ENCODE data around the gene PAX2.
"Not testable (repeated sequence)": the region's sequence is repeated elsewhere in the genome, so short reads cannot be mapped to it uniquely, and the experiment has no call there.

PAX2 gene

GRCh38 chr10:100744987-100745881 is at the start of gene PAX2:
TSS of gene PAX2 (plus strand) at chr10:100745582. CDS start at chr10:100746261, 679 bp downstream.
- no peak for DNase-seq (ENCODE audit: low read depth in 2 of 2)

GRCh38 chr10:100696477-100696901 is 48.9 kb upstream of the PAX2 start:
- DNase-seq (ENCODE audit: low read depth in 2 of 2), result no peak

DNA sequence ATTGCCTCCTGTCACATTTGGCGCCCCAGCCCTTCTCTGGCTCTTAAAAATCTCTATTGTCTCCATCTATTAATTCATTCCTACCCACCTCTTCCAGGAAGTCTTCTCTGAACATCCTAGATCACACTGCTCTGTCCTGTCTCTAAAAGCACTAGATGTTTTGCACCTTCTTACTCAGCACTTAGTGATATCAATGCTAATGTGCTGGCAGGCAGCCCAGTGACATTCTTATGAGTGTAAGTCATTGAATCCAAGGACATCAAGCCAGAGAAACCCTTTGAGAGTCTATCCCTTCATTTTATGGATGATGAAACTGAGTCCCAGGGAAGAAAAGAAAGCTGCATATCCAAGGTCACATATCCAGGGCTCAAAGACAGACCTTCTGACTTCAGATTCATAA is 48.3 kb upstream of the PAX2 start:
- DNase-seq (ENCODE audit: low read depth in 2 of 2), result no peak

GRCh38 chr10:100697631-100698030 is 47.8 kb upstream of the PAX2 start:
- DNase-seq (ENCODE audit: low read depth in 2 of 2), result no peak

GRCh38 chr10:100701704-100702103 is 43.7 kb upstream of the PAX2 start:
- not testable (repeated sequence) for DNase-seq (ENCODE audit: low read depth in 2 of 2)

- no peak for DNase-seq (ENCODE audit: low read depth in 2 of 2)
Observed at GRCh38 chr10:100705139-100705538, 40.2 kb upstream of the PAX2 start.

DNA sequence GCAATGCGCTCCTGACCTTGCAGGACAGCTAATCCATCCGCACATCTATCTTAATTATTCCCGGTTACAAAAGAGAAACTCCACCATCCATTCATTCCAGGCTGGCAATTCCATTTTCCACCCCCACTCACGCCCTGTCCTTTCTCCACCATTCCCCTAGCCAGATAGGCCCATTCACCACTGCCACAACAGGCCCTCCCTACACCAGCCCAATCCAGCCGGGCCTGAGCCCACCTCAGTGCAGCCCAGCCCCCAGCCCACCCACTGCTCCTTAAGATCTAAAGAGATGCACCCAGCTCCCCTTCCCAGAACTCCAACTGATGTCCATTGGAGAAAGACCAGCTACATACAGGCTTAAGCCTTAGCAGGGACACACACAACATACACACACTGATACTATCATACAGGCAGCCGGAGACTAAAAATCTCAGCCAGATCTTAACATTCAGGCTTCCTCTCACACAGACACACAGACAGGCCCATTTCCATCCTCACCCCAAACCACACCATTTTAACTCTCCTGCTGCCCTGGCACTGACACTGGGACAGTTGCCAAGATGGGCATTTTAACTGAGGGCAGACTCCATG is 38.0 kb upstream of the PAX2 start:
- no peak for DNase-seq (ENCODE audit: low read depth in 2 of 2)

DNA sequence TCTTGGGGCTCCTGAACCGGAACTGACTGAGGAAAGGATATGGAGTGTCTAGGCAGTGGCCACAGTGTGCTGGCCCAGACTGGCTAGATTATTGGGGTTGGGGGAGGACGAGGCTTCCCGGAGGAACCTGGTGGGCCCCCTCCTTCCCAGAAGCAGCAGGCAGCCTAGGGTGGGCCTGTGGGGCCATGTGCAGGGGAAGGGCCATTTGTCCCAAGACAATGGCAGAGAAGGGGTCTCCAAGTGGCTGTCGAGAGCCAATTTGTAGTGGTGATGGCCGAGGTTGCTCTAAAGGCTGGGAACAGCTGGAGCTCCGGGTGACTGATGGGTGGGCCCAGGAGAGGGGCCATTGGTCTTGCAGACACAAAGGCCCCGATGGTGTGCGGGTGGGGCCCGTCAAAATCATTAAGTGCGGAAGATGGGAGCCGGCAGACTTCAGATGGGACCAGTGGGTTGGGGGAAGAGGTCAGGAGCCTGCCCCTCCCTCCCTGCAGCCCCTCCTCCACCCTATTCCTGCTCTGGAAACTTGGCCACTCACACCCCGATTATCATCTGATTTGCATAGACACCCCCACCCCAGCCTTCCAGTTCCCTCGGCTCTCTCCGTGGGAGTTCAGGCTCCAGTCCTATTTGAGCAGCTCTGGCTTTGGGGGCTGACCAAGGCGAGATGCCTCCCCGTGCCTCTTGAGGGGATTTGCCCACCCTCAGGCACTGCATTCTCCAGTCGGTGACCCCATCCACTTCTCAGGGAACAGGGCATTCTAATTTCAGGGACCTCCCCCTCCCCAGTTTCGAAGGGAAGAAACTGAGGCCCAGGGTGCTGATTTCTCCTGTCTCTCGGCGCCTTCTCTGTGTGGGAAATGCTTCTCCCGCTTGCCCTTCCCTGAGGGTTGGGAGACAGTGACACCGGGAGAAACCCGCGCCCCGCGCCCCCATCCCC is 36.0 kb upstream of the PAX2 start:
- no peak for DNase-seq (ENCODE audit: low read depth in 2 of 2)

DNA sequence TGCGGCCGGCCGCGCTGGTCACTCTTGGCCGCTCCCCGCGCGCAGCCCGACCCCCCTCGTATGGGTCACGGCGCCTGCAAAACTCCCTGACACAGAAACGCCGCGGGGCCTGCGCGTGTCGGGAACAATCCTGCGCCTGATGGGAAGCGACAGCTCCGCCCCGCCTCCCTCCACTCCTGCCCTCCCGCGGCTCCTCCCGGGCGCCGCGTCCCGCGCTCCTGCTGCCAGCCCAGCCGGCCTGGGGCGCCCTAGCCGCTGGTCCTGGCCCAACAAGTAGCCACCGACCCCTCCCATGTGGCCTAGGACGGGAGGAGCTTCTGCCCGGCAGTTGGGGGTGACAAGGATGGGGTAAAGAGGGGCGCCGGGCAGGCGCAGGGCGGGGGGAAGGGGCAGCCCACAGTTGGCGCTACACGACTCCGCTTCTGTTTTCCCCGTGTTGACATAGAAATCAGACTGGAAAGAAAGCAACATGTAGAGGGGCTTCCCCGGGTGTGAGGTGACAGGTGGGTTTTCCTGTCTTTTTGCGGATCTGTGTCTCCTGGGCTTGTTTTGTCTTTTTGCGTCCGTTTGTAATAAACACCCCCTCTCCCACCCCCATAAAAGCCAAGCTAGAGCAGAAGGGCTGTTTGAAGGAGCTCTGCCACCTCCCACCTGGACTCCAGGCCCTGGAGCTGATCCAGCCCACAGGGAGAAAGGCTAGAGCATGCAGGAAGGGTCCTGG is 35.1 kb upstream of the PAX2 start:
- no peak for DNase-seq (ENCODE audit: low read depth in 2 of 2)

DNA sequence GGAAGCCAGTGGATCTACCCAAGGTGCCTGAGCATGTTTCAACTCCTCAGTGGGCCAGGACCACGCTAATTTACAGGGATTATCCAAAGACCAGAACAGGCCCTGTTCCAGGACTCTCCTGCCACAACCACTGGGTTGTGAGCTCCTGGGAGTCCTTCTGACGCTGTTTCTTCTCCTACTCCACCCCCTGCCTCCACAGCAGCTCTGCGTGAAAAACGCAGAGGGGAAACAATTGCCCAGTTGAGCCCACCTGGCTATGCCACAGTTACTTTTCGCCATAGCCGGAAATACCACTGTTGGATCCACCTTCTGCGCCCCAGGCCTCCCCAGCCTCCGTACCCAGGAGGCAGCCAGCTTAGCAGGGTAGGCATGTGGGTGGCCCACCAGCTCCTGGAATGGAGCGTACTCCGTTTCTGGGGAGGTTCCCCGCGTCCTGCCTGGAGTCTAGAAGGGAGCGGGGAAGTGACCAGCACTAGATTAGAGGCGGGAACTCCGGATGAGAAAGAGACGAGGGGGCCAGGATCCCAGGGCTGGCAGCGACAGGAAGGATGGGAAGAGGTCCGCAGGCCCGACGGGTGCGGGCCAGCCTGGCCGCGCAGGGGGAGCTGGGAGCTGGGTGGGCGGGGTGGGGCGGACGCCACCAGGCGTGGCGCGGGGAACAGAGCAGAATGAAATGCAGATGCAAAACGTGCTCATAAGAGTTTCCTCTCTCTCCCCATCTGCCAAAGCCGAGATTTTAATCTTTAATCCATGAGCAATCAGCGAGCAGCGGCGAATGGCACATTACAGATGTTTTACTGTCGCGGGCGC is 32.1 kb upstream of the PAX2 start:
- no peak for DNase-seq (ENCODE audit: low read depth in 2 of 2)

DNA sequence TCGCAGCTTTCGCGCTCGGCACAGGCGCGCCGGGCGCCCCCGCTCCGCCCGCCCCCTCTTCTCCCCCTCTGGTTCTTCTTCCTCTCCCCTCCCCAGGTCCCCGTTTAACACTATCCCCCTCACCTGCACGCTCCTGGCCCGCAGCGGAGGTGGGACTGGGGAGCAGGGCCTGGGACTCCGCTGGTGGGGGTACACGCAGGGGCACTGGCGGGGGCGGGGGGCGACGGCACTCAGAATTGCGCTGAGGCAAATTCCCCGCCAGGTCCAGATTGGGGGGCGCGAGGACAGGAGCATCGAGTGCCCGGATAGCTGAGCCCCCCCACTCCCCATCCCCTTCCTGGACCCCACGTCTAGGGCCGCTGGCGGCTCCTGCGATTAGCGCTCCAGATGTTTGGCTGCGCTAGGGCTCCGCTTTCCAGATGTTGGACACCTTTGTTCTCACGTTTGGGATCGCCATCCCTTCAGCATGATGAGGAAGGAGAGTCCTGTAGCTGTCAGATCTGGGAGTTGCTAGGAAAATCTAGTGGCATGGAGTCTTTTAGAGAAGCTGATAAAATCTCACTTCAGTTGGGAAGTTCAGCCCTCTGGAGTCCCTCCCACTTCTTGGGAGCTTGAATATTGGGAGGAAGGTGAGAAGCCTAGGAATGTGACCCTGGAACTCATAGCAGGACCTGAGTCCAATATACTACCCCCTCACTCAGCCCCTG is 31.4 kb upstream of the PAX2 start:
- DNase-seq (ENCODE audit: low read depth in 2 of 2), result no peak

GRCh38 chr10:100714566-100714950 is 30.8 kb upstream of the PAX2 start:
- no peak for DNase-seq (ENCODE audit: low read depth in 2 of 2)

GRCh38 chr10:100715101-100715444 is 30.3 kb upstream of the PAX2 start:
- no peak for DNase-seq (ENCODE audit: low read depth in 2 of 2)

- DNase-seq (ENCODE audit: low read depth in 2 of 2), result no peak
Observed at GRCh38 chr10:100715445-100716385, 29.7 kb upstream of the PAX2 start.

DNA sequence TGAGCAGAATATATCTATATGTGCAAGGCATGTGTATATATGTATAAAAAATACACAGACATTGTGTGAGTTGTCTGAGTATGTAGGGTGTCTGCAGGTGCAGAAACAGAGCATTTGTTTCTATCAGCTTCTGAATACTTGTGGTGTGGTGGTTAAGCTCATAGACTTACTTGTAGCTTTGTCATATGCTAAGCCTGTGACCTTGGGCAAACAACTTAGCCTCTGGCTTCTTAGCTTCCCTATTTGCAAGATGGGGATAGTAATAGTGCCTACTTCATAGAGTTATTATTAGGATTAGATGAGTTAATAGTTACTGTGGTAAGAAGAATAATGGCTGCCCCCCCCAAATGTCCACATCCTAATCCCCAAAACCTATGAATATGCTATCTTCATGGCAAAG is 28.2 kb upstream of the PAX2 start:
- no peak for DNase-seq (ENCODE audit: low read depth in 2 of 2)

- no peak for DNase-seq (ENCODE audit: low read depth in 2 of 2)
Observed at GRCh38 chr10:100718197-100718742, 27.1 kb upstream of the PAX2 start.

DNA sequence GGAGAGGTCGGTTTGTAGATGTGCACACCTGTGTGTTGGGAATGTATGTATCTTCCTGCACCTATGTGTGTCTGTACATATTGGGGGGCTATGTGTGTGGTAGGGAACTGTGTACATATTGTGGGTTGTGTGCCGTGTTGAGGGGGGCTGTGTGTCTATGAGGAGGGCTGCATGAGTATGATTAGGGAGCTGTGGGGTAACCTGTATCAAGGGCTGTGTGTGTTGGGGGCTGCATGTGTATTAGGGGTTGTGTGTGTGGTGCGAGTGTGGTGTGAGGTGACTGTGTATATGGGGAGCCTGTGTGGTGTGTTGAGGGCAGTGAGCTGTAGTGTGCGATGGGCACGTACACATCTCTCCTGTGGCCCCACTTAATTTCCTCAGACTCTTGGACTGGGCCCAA is 22.2 kb upstream of the PAX2 start:
- DNase-seq (ENCODE audit: low read depth in 2 of 2), result no peak

GRCh38 chr10:100723770-100724530 is 21.4 kb upstream of the PAX2 start:
- DNase-seq (ENCODE audit: low read depth in 2 of 2), result no peak

Data from activated CD8-positive, alpha-beta memory T cell treated with anti-CD3 and anti-CD28 coated beads for 4 hours (primary cell).